A673 (cell line): Measurements from ENCODE around the gene HES1. TPM values are rescaled to one million over a fixed set of nuclear protein-coding genes. Genes with fewer than 3 reads are reported as not detected.

Experiments
- BruUV-seq: library from RNA; stranded (reverse); fragments of 400-500 nt; replicated peaks from 2 replicates; lab custom pipeline; 2021; lab: Mats Ljungman, UMichigan
- CTCF ChIA-PET: fragments of 300-600 bp; sonication (Branson Sonifier 250); formaldehyde crosslinking; loops from one replicate; lab custom pipeline; 2022; ENCODE audit warnings: antibody characterized with exemption; lab: Charles Lee
- POLR2A ChIA-PET: fragments of 300-600 bp; sonication (Branson Sonifier 250); formaldehyde crosslinking; loops from one replicate; lab custom pipeline; 2022; ENCODE audit warnings: antibody characterized with exemption; ENCODE audit not compliant: low non-redundant PET; lab: Charles Lee
- DNase-seq: peaks from one replicate; pipeline ENCODE4 v3.0.0-alpha.2; 2015; ENCODE audit warnings: low spot score
- H3K27ac ChIP-seq: fragments of 200-600 bp; sonication (generic); 2 replicates; pipeline ENCODE4 v1.5.1; 2016; ENCODE audit warnings: mixed run types, low read depth, mild to moderate bottlenecking, mixed read lengths, antibody characterized with exemption, low read length; ENCODE audit not compliant: poor library complexity, severe bottlenecking
- H3K27me3 ChIP-seq: fragments of 200-600 bp; sonication (generic); replicated peaks from 2 replicates; pipeline ENCODE4 v1.6.1; 2017; ENCODE audit warnings: mixed run types, low read depth, mild to moderate bottlenecking, mixed read lengths, antibody characterized with exemption, low read length; ENCODE audit not compliant: insufficient read depth, poor library complexity
- H3K36me3 ChIP-seq: fragments of 200-600 bp; sonication (generic); 2 replicates; pipeline ENCODE4 v1.6.1; 2016; ENCODE audit warnings: mixed run types, mild to moderate bottlenecking, mixed read lengths, antibody characterized with exemption, low read length; ENCODE audit not compliant: insufficient read depth, poor library complexity, severe bottlenecking
- H3K4me1 ChIP-seq: fragments of 200-600 bp; sonication (generic); 2 replicates; pipeline ENCODE4 v1.6.1; 2017; ENCODE audit warnings: mixed run types, mild to moderate bottlenecking, mixed read lengths, antibody characterized with exemption, low read length; ENCODE audit not compliant: insufficient read depth, poor library complexity, severe bottlenecking
- H3K4me3 ChIP-seq: fragments of 200-600 bp; sonication (generic); 2 replicates; pipeline ENCODE4 v1.5.1; 2016; ENCODE audit warnings: low read depth, mixed run types, mild to moderate bottlenecking, mixed read lengths, low read length; ENCODE audit not compliant: poor library complexity, severe bottlenecking
- H3K9me3 ChIP-seq: fragments of 200-600 bp; sonication (generic); 2 replicates; pipeline ENCODE4 v1.6.1; 2016; ENCODE audit warnings: mixed run types, low read depth, mild to moderate bottlenecking, mixed read lengths, antibody characterized with exemption, low read length; ENCODE audit not compliant: poor library complexity, severe bottlenecking
- CTCF ChIP-seq: fragments of 300-800, 200-600 bp; sonication (generic); conservative IDR thresholded peaks from 2 replicates; pipeline ENCODE4 v1.5.1; 2017; ENCODE audit warnings: low read depth, mild to moderate bottlenecking, antibody characterized with exemption, low read length, moderate library complexity, mixed read lengths
- EZH2 ChIP-seq: fragments of 200-600 bp; sonication (generic); IDR thresholded peaks from 2 replicates; pipeline ENCODE4 v1.6.1; 2017; ENCODE audit warnings: borderline replicate concordance, low read depth, mild to moderate bottlenecking, mixed read lengths, antibody characterized with exemption, low read length; ENCODE audit not compliant: poor library complexity, severe bottlenecking
- intact Hi-C: fragments of 100-400 bp; cut with micrococcal nuclease; formaldehyde crosslinking; loops from one replicate; pipeline ENCODE4 v1.10.0; 2022; ENCODE audit not compliant: unreplicated experiment
- total RNA-seq: library from RNA; stranded (reverse); gene quantifications from 2 replicates; pipeline ENCODE4 v1.2.3, GENCODE V29; 2021

Gene HES1
- total RNA-seq, 1 experiment from 2014 or later = 136 TPM

GRCh38 chr3:194137008-194137505 is 1.1 kb downstream of the HES1 start:
- ChIA-PET CTCF (interaction anchor here (1.3 to 2.8 kb wide), 3 partner anchors 179 to 356 kb away, joined by 10 to 11 read pairs (median 11); no protein-coding TSS in a partner anchor), POLR2A (interaction anchor here (0.6 to 1.0 kb wide), 4 partner anchors 40 to 125 kb away, joined by 3 to 4 read pairs (median 3); no protein-coding TSS in a partner anchor)
- Histone ChIP-seq H3K27ac (peak overlapping the region; percentile 98), H3K9me3 (no peaks in the 10 kb centered on the region), H3K4me3 (peak overlapping the region; percentile 93), H3K36me3 (peaks cover 34% of the 10 kb centered on the region), H3K4me1 (peaks cover 28% of the 10 kb centered on the region), H3K27me3 (no peaks in the 10 kb centered on the region)
- peak; percentile 78 for DNase-seq
- TF ChIP-seq CTCF (no peak), EZH2 (no peak)
- intact Hi-C loops = loop anchor here (2.0 to 10.0 kb wide), 3 partner anchors 162 to 1308 kb away; partner anchors contain the start of gene ACAP2
- no TSS peak for BruUV-seq

DNA sequence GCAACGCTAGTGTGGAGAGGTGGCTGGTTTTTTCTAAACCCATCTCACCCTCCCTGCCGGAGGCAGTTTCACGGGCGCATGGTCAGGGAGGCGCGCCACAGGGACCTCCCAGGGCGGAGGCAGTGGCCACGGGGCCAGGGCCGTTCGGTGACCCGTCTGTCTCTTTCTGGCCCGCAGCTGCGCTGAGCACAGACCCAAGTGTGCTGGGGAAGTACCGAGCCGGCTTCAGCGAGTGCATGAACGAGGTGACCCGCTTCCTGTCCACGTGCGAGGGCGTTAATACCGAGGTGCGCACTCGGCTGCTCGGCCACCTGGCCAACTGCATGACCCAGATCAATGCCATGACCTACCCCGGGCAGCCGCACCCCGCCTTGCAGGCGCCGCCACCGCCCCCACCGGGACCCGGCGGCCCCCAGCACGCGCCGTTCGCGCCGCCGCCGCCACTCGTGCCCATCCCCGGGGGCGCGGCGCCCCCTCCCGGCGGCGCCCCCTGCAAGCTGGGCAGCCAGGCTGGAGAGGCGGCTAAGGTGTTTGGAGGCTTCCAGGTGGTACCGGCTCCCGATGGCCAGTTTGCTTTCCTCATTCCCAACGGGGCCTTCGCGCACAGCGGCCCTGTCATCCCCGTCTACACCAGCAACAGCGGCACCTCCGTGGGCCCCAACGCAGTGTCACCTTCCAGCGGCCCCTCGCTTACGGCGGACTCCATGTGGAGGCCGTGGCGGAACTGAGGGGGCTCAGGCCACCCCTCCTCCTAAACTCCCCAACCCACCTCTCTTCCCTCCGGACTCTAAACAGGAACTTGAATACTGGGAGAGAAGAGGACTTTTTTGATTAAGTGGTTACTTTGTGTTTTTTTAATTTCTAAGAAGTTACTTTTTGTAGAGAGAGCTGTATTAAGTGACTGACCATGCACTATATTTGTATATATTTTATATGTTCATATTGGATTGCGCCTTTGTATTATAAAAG is 1.8 kb downstream of the HES1 start:
- Histone ChIP-seq H3K4me3 (peak overlapping the region; percentile 93), H3K27ac (peak overlapping the region; percentile 98), H3K9me3 (no peaks in the 10 kb centered on the region), H3K36me3 (peaks cover 34% of the 10 kb centered on the region), H3K4me1 (peaks cover 35% of the 10 kb centered on the region), H3K27me3 (no peaks in the 10 kb centered on the region)
- no TSS peak for BruUV-seq
- peak; percentile 74 for DNase-seq
- intact Hi-C loops = loop anchor here (2.0 to 10.0 kb wide), 3 partner anchors 163 to 1307 kb away; partner anchors contain the start of gene ACAP2
- TF ChIP-seq EZH2 = no peak
- TF ChIP-seq CTCF = peak; percentile 52
- ChIA-PET POLR2A (interaction anchor here (0.6 to 1.0 kb wide), 2 partner anchors 49 to 67 kb away, joined by 3 to 4 read pairs; no protein-coding TSS in a partner anchor), CTCF (interaction anchor here (0.6 to 2.9 kb wide), 4 partner anchors 178 to 358 kb away, joined by 3 to 19 read pairs (median 11); no protein-coding TSS in a partner anchor)

- Histone ChIP-seq H3K27me3 (no peaks in the 10 kb centered on the region), H3K4me1 (peaks cover 28% of the 10 kb centered on the region), H3K9me3 (no peaks in the 10 kb centered on the region), H3K36me3 (peaks cover 34% of the 10 kb centered on the region), H3K4me3 (peak overlapping the region; percentile 93), H3K27ac (peak overlapping the region; percentile 98)
- peak; percentile 74 for DNase-seq
- TF ChIP-seq CTCF = no peak
- no peak for TF ChIP-seq EZH2
- ChIA-PET CTCF (interaction anchor here (0.6 to 2.9 kb wide), 3 partner anchors 177 to 359 kb away, joined by 3 to 19 read pairs (median 6); no protein-coding TSS in a partner anchor), POLR2A (interaction anchor here (0.7 to 1.7 kb wide), 3 partner anchors 134 to 338 kb away, joined by 3 to 6 read pairs (median 4); no protein-coding TSS in a partner anchor)
- BruUV-seq = TSS peak; percentile 47
- intact Hi-C loops = loop anchor here (1.0 to 10.0 kb wide), 3 partner anchors 164 to 1306 kb away; partner anchors contain the start of gene ACAP2
Measured at GRCh38 chr3:194138732-194139070, 2.8 kb downstream of the HES1 start.
